Endothelial cell (in vitro differentiated cells): ENCODE data around the gene EPS8L1. TPM values are rescaled to one million over a fixed set of nuclear protein-coding genes. Genes with fewer than 3 reads are reported as not detected.

Experiments used
- DNase-seq: peaks from one replicate; pipeline ENCODE4 v3.0.0; 2021; ENCODE audit warnings: low spot score
- H3K27ac Mint-ChIP-seq: one replicate; pipeline ENCODE4 v1.8.0; 2021; ENCODE audit warnings: mixed read lengths, inconsistent platforms; ENCODE audit not compliant: unreplicated experiment
- H3K27me3 Mint-ChIP-seq: one replicate; pipeline ENCODE4 v1.8.0; 2021; ENCODE audit warnings: mild to moderate bottlenecking, moderate library complexity, mixed read lengths, inconsistent platforms; ENCODE audit not compliant: unreplicated experiment
- H3K36me3 Mint-ChIP-seq: one replicate; pipeline ENCODE4 v1.8.0; 2021; ENCODE audit warnings: mild to moderate bottlenecking, low read depth, mixed read lengths, inconsistent platforms; ENCODE audit not compliant: unreplicated experiment
- H3K4me1 Mint-ChIP-seq: one replicate; pipeline ENCODE4 v1.8.0; 2021; ENCODE audit warnings: mild to moderate bottlenecking, mixed read lengths, inconsistent platforms; ENCODE audit not compliant: unreplicated experiment
- H3K4me3 Mint-ChIP-seq: one replicate; pipeline ENCODE4 v1.8.0; 2021; ENCODE audit warnings: mild to moderate bottlenecking, mixed read lengths, inconsistent platforms; ENCODE audit not compliant: unreplicated experiment
- H3K9me3 Mint-ChIP-seq: one replicate; pipeline ENCODE4 v1.8.0; 2021; ENCODE audit warnings: mixed read lengths, inconsistent platforms; ENCODE audit not compliant: unreplicated experiment
- CTCF ChIP-seq: fragments of 200-600 bp; sonication (generic); IDR thresholded peaks from one replicate; pipeline ENCODE4 v1.5.0; 2021; ENCODE audit warnings: antibody characterized with exemption; ENCODE audit not compliant: unreplicated experiment
- total RNA-seq: library from RNA; stranded (reverse); fragmentation: NEBNext Ultra II Directional; extraction: Animal tissue kit (Norgen Biotek cat#: 25700); gene quantifications from one replicate; pipeline ENCODE4 v1.2.1, GENCODE V29; 2021; ENCODE audit not compliant: unreplicated experiment

Gene EPS8L1
- total RNA-seq, 1 donor from 2014 or later: 24.6 TPM

- H3K4me3 Mint-ChIP-seq: no peak overlapping the region
- H3K27me3 Mint-ChIP-seq: peaks cover 21% of the 10 kb centered on the region
- no peak overlapping the region for H3K27ac Mint-ChIP-seq
- peaks cover 8% of the 10 kb centered on the region for H3K36me3 Mint-ChIP-seq
- DNase-seq: no peak
- no peaks in the 10 kb centered on the region for H3K9me3 Mint-ChIP-seq
- no peak for TF ChIP-seq CTCF
- peaks cover 13% of the 10 kb centered on the region for H3K4me1 Mint-ChIP-seq
Observed at GRCh38 chr19:55076321-55076720, 652 bp downstream of the EPS8L1 start.

- no peak for DNase-seq
- no peak overlapping the region for H3K27ac Mint-ChIP-seq
- peaks cover 13% of the 10 kb centered on the region for H3K4me1 Mint-ChIP-seq
- peaks cover 8% of the 10 kb centered on the region for H3K36me3 Mint-ChIP-seq
- H3K27me3 Mint-ChIP-seq: peaks cover 22% of the 10 kb centered on the region
- no peaks in the 10 kb centered on the region for H3K9me3 Mint-ChIP-seq
- TF ChIP-seq CTCF: no peak
- peak overlapping the region; percentile 22 for H3K4me3 Mint-ChIP-seq
Observed at GRCh38 chr19:55077106-55077505, 1.4 kb downstream of the EPS8L1 start.

- H3K4me3 Mint-ChIP-seq: peak overlapping the region; percentile 65
- H3K36me3 Mint-ChIP-seq: peaks cover 13% of the 10 kb centered on the region
- H3K27me3 Mint-ChIP-seq: peaks cover 33% of the 10 kb centered on the region
- H3K4me1 Mint-ChIP-seq: peaks cover 13% of the 10 kb centered on the region
- no peak for DNase-seq
- TF ChIP-seq CTCF: no peak
- H3K9me3 Mint-ChIP-seq: no peaks in the 10 kb centered on the region
- no peak overlapping the region for H3K27ac Mint-ChIP-seq
Observed at GRCh38 chr19:55078996-55079395, 3.3 kb downstream of the EPS8L1 start.

- Mint-ChIP-seq H3K9me3 (no peaks in the 10 kb centered on the region), H3K36me3 (peaks cover 16% of the 10 kb centered on the region), H3K4me3 (peak overlapping the region; percentile 65), H3K27me3 (peaks cover 36% of the 10 kb centered on the region), H3K4me1 (peaks cover 13% of the 10 kb centered on the region), H3K27ac (no peak overlapping the region)
- no peak for TF ChIP-seq CTCF
- DNase-seq: no peak
Observed at GRCh38 chr19:55079400-55080038, 3.9 kb downstream of the EPS8L1 start.

GRCh38 chr19:55080121-55080967 lies 4.7 kb downstream of the EPS8L1 start:
- DNase-seq: no peak
- Mint-ChIP-seq H3K36me3 (peaks cover 16% of the 10 kb centered on the region), H3K4me3 (peak overlapping the region; percentile 77), H3K27ac (peak overlapping the region; percentile 16), H3K4me1 (peaks cover 13% of the 10 kb centered on the region), H3K27me3 (peaks cover 42% of the 10 kb centered on the region), H3K9me3 (no peaks in the 10 kb centered on the region)
- no peak for TF ChIP-seq CTCF
